GM23338 (cell line): Measurements from ENCODE around the gene PIMREG. TPM values are rescaled to one million over a fixed set of nuclear protein-coding genes. Genes with fewer than 3 reads are reported as not detected.

Experiments
- ATAC-seq: fragments of 200-7000 bp; cut with Tn5 transposase; 3 replicates; pipeline ENCODE4 v1.9.1; 2020
- DNase-seq: peaks from one replicate; pipeline ENCODE4 v3.0.0-alpha.2; 2015; ENCODE audit warnings: low spot score
- H2AFZ ChIP-seq: fragments of 200-600 bp; sonication (generic); 2 replicates; pipeline ENCODE4 v1.8.0; 2016; ENCODE audit warnings: antibody characterized with exemption, mild to moderate bottlenecking, moderate library complexity
- H3F3A ChIP-seq: fragments of 200-600 bp; sonication (generic); replicated peaks from 2 replicates; pipeline ENCODE4 v1.8.0; 2017; ENCODE audit warnings: antibody characterized with exemption, mixed run types, low read depth
- H3K27ac ChIP-seq: fragments of 200-600 bp; sonication (generic); 2 replicates; pipeline ENCODE4 v1.6.1; 2016; ENCODE audit warnings: low read depth
- H3K27me3 ChIP-seq: fragments of 200-600 bp; sonication (generic); 2 replicates; pipeline ENCODE4 v1.8.0; 2016; ENCODE audit warnings: mild to moderate bottlenecking, mixed run types, moderate library complexity; ENCODE audit not compliant: insufficient read depth
- H3K36me3 ChIP-seq: fragments of 200-600 bp; sonication (generic); 2 replicates; pipeline ENCODE4 v1.8.0; 2016; ENCODE audit warnings: mild to moderate bottlenecking; ENCODE audit not compliant: insufficient read depth
- H3K4me1 ChIP-seq: fragments of 200-600 bp; sonication (generic); 2 replicates; pipeline ENCODE4 v1.8.0; 2016; ENCODE audit warnings: mild to moderate bottlenecking, moderate library complexity; ENCODE audit not compliant: insufficient read depth
- H3K4me2 ChIP-seq: fragments of 200-600 bp; sonication (generic); 2 replicates; pipeline ENCODE4 v1.7.1; 2017; ENCODE audit warnings: mixed run types
- H3K4me3 ChIP-seq: fragments of 200-600 bp; sonication (generic); 2 replicates; pipeline ENCODE4 v1.6.1; 2016; ENCODE audit warnings: mixed run types
- H3K79me2 ChIP-seq: fragments of 200-600 bp; sonication (generic); replicated peaks from 2 replicates; pipeline ENCODE4 v1.8.0; 2017; ENCODE audit warnings: mild to moderate bottlenecking; ENCODE audit not compliant: insufficient read depth
- H3K9me2 ChIP-seq: fragments of 200-600 bp; sonication (generic); 2 replicates; pipeline ENCODE4 v1.8.0; 2017; ENCODE audit not compliant: insufficient read depth
- H4K20me1 ChIP-seq: fragments of 200-600 bp; sonication (generic); replicated peaks from 2 replicates; pipeline ENCODE4 v1.8.0; 2017; ENCODE audit warnings: mild to moderate bottlenecking; ENCODE audit not compliant: insufficient read depth
- H3K27ac Mint-ChIP-seq: 2 replicates; pipeline ENCODE4 v1.8.0; 2020; ENCODE audit warnings: inconsistent platforms, mild to moderate bottlenecking, moderate library complexity, mixed read lengths
- H3K27me3 Mint-ChIP-seq: 3 replicates; pipeline ENCODE4 v1.8.0; 2022; ENCODE audit warnings: low read depth, mild to moderate bottlenecking, moderate library complexity, mixed read lengths, inconsistent platforms; ENCODE audit not compliant: insufficient read depth, poor library complexity
- H3K36me3 Mint-ChIP-seq: 3 replicates; pipeline ENCODE4 v1.8.0; 2021; ENCODE audit warnings: low read depth, mild to moderate bottlenecking, inconsistent platforms, moderate library complexity, mixed read lengths
- H3K4me1 Mint-ChIP-seq: 3 replicates; pipeline ENCODE4 v1.8.0; 2020; ENCODE audit warnings: mild to moderate bottlenecking, inconsistent platforms, mixed read lengths
- H3K4me3 Mint-ChIP-seq: 3 replicates; pipeline ENCODE4 v1.8.0; 2021; ENCODE audit warnings: moderate library complexity, mild to moderate bottlenecking, inconsistent platforms, mixed read lengths
- H3K9me3 Mint-ChIP-seq: 3 replicates; pipeline ENCODE4 v1.8.0; 2020; ENCODE audit warnings: moderate library complexity, mild to moderate bottlenecking, inconsistent platforms, mixed read lengths
- CTCF ChIP-seq, 2 experiments: fragments of 200-600 bp in 1 of 2; sonication (generic) in 1 of 2; conservative IDR thresholded peaks; 2 replicates each; pipeline versions ENCODE4 v1.5.1 to v1.6.1; 2016 to 2017; ENCODE audit warnings: antibody characterized with exemption in 2 of 2, low read depth in 2 of 2, mild to moderate bottlenecking in 2 of 2, moderate library complexity in 1 of 2
- EZH2 ChIP-seq: fragments of 200-600 bp; sonication (generic); IDR thresholded peaks from one replicate; pipeline ENCODE4 v1.8.0; 2017; ENCODE audit warnings: antibody characterized with exemption, mild to moderate bottlenecking, low read depth; ENCODE audit not compliant: unreplicated experiment
- EZH2phosphoT487 ChIP-seq: fragments of 200-600 bp; sonication (generic); IDR thresholded peaks from one replicate; pipeline ENCODE4 v1.8.1; 2018; ENCODE audit warnings: antibody characterized with exemption; ENCODE audit not compliant: unreplicated experiment
- JUNB ChIP-seq: IDR thresholded peaks from one replicate; pipeline ENCODE4 v1.6.1; 2016; ENCODE audit warnings: antibody characterized with exemption; ENCODE audit not compliant: unreplicated experiment
- NANOG ChIP-seq: IDR thresholded peaks from 2 replicates; pipeline ENCODE4 v1.6.1; 2016; ENCODE audit warnings: antibody characterized with exemption, borderline replicate concordance
- REST ChIP-seq: IDR thresholded peaks from one replicate; pipeline ENCODE4 v1.6.1; 2018; ENCODE audit warnings: antibody characterized with exemption; ENCODE audit not compliant: unreplicated experiment
- STAT1 ChIP-seq: IDR thresholded peaks from one replicate; pipeline ENCODE4 v1.6.1; 2016; ENCODE audit warnings: antibody characterized with exemption; ENCODE audit not compliant: unreplicated experiment
- ZNF114 ChIP-seq: fragments of 250-450 bp; sonication (Bioruptor Pico); IDR thresholded peaks from 2 replicates; pipeline ENCODE4 v1.5.0; 2020; ENCODE audit warnings: mild to moderate bottlenecking, moderate library complexity
- ZNF331 ChIP-seq: fragments of 250-450 bp; sonication (Bioruptor Pico); IDR thresholded peaks from 2 replicates; pipeline ENCODE4 v1.5.0; 2020; ENCODE audit warnings: low read depth, mild to moderate bottlenecking, moderate library complexity
- polyA plus RNA-seq: library from polyadenylated mRNA; unstranded; fragments of >200 nt; fragmentation: Nextera tagmentation; extraction: Ambion mirVana; gene quantifications from 2 replicates; pipeline ENCODE4 v1.2.1, GENCODE V29; 2016
- total RNA-seq: library from RNA; depleted of rRNA; stranded (reverse); fragments of >200 nt; shearing (Covaris generic); gene quantifications from 2 replicates; pipeline ENCODE4 v1.2.3, GENCODE V29; 2014
- TF ChIP-seq, protein P1 (sequence below): fragments of 250-450 bp; sonication (Bioruptor Pico); IDR thresholded peaks from 2 replicates; pipeline ENCODE4 v1.5.0; 2020; ENCODE audit warnings: mild to moderate bottlenecking, moderate library complexity

PIMREG gene
- total and polyA plus RNA-seq, 2 experiments from 2014 or later = 87.8 to 144 TPM

DNA sequence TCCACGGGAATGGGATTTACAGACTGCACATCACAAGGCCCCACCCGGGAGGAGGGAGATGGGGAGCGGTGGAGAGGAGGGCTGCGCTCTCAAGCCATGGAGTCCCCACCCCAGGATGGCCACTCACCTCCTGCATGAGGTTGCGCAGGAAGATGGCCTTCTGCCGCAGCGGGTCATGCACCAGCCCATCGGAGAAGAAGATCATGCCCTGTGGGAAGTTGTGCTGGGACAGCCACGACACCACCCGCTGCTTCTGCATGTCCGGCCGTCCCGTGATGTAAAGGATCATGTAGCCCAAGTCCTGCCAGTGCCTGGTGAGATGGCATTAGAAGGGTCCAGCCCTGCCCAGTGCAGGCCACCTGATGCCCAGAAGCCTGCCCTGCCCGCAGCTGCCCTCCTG, 17.0 kb downstream of the PIMREG start:
- TF ChIP-seq NANOG = no peak
- TF ChIP-seq, protein P1, sequence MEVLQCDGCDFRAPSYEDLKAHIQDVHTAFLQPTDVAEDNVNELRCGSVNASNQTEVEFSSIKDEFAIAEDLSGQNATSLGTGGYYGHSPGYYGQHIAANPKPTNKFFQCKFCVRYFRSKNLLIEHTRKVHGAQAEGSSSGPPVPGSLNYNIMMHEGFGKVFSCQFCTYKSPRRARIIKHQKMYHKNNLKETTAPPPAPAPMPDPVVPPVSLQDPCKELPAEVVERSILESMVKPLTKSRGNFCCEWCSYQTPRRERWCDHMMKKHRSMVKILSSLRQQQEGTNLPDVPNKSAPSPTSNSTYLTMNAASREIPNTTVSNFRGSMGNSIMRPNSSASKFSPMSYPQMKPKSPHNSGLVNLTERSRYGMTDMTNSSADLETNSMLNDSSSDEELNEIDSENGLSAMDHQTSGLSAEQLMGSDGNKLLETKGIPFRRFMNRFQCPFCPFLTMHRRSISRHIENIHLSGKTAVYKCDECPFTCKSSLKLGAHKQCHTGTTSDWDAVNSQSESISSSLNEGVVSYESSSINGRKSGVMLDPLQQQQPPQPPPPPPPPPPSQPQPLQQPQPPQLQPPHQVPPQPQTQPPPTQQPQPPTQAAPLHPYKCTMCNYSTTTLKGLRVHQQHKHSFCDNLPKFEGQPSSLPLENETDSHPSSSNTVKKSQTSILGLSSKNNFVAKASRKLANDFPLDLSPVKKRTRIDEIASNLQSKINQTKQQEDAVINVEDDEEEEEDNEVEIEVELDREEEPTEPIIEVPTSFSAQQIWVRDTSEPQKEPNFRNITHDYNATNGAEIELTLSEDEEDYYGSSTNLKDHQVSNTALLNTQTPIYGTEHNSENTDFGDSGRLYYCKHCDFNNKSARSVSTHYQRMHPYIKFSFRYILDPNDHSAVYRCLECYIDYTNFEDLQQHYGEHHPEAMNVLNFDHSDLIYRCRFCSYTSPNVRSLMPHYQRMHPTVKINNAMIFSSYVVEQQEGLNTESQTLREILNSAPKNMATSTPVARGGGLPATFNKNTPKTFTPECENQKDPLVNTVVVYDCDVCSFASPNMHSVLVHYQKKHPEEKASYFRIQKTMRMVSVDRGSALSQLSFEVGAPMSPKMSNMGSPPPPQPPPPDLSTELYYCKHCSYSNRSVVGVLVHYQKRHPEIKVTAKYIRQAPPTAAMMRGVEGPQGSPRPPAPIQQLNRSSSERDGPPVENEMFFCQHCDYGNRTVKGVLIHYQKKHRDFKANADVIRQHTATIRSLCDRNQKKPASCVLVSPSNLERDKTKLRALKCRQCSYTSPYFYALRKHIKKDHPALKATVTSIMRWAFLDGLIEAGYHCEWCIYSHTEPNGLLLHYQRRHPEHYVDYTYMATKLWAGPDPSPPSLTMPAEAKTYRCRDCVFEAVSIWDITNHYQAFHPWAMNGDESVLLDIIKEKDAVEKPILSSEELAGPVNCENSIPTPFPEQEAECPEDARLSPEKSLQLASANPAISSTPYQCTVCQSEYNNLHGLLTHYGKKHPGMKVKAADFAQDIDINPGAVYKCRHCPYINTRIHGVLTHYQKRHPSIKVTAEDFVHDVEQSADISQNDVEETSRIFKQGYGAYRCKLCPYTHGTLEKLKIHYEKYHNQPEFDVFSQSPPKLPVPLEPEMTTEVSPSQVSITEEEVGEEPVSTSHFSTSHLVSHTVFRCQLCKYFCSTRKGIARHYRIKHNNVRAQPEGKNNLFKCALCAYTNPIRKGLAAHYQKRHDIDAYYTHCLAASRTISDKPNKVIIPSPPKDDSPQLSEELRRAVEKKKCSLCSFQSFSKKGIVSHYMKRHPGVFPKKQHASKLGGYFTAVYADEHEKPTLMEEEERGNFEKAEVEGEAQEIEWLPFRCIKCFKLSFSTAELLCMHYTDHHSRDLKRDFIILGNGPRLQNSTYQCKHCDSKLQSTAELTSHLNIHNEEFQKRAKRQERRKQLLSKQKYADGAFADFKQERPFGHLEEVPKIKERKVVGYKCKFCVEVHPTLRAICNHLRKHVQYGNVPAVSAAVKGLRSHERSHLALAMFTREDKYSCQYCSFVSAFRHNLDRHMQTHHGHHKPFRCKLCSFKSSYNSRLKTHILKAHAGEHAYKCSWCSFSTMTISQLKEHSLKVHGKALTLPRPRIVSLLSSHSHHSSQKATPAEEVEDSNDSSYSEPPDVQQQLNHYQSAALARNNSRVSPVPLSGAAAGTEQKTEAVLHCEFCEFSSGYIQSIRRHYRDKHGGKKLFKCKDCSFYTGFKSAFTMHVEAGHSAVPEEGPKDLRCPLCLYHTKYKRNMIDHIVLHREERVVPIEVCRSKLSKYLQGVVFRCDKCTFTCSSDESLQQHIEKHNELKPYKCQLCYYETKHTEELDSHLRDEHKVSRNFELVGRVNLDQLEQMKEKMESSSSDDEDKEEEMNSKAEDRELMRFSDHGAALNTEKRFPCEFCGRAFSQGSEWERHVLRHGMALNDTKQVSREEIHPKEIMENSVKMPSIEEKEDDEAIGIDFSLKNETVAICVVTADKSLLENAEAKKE = no peak
- TF ChIP-seq STAT1 = no peak
- TF ChIP-seq REST = no peak
- no peak for TF ChIP-seq CTCF (conservative IDR thresholded peaks at IDR 0.05; ENCODE audit: low read depth in 2 of 2)
- TF ChIP-seq JUNB = no peak
- TF ChIP-seq ZNF114 = no peak
- TF ChIP-seq EZH2phosphoT487 = no peak
- no peak for TF ChIP-seq EZH2
- no peak for TF ChIP-seq ZNF331 (CRISPR knock-in tag)
- Histone ChIP-seq H3K4me3 (no peak overlapping the region; the same call in 1 of the 2 replicates), H3K36me3 (no peaks in the 10 kb centered on the region), H4K20me1 (no peaks in the 10 kb centered on the region), H3K27ac (no peak overlapping the region), H3K79me2 (no peaks in the 10 kb centered on the region), H2AFZ (peak overlapping the region; percentile 69; the same call in 1 of the 2 replicates), H3K27me3 (no peaks in the 10 kb centered on the region), H3K4me2 (peak overlapping the region; percentile 60; the same call in 1 of the 2 replicates), H3K9me2 (no peaks in the 10 kb centered on the region), H3F3A (no peaks in the 10 kb centered on the region), H3K4me1 (peaks cover 16% of the 10 kb centered on the region)
- DNase-seq (no peak), ATAC-seq (no peak; the same call in 2 of the 3 replicates)
- no peak overlapping the region; the same call in 2 of the 3 replicates for H3K4me3 Mint-ChIP-seq
- no peaks in the 10 kb centered on the region; the same call in 2 of the 3 replicates for H3K9me3 Mint-ChIP-seq
- H3K36me3 Mint-ChIP-seq = no peaks in the 10 kb centered on the region; the same call in 2 of the 3 replicates
- H3K27ac Mint-ChIP-seq = no peak overlapping the region
- H3K27me3 Mint-ChIP-seq = peaks cover 20% of the 10 kb centered on the region
- H3K4me1 Mint-ChIP-seq = peaks cover 41% of the 10 kb centered on the region
